Neural progenitor cell (in vitro differentiated cells): Measurements from ENCODE around the gene NFATC1. TPM values are rescaled to one million over a fixed set of nuclear protein-coding genes. Genes with fewer than 3 reads are reported as not detected.

ENCODE experiments used
- DNase-seq: peaks from one replicate; pipeline ENCODE4 v3.0.0-alpha.2; 2016; ENCODE audit warnings: low spot score
- H2AFZ ChIP-seq: fragments of 200-600 bp; sonication (generic); replicated peaks from 2 replicates; pipeline ENCODE4 v1.6.1; 2016; ENCODE audit warnings: antibody characterized with exemption
- H3F3A ChIP-seq: fragments of 200-600 bp; sonication (generic); 2 replicates; pipeline ENCODE4 v1.6.1; 2016; ENCODE audit warnings: antibody characterized with exemption, low read depth
- H3K27ac ChIP-seq: fragments of 200-600 bp; sonication (generic); 2 replicates; pipeline ENCODE4 v1.5.1; 2016; ENCODE audit warnings: mild to moderate bottlenecking
- H3K27me3 ChIP-seq: fragments of 200-600 bp; sonication (generic); 2 replicates; pipeline ENCODE4 v1.6.1; 2016; ENCODE audit warnings: mild to moderate bottlenecking, moderate library complexity
- H3K36me3 ChIP-seq: fragments of 200-600 bp; sonication (generic); 2 replicates; pipeline ENCODE4 v1.5.1; 2016
- H3K4me1 ChIP-seq: fragments of 200-600 bp; sonication (generic); 2 replicates; pipeline ENCODE4 v1.6.1; 2016; ENCODE audit warnings: mixed run types
- H3K4me2 ChIP-seq: fragments of 200-600 bp; sonication (generic); 2 replicates; pipeline ENCODE4 v1.6.1; 2016
- H3K4me3 ChIP-seq: fragments of 200-600 bp; sonication (generic); 2 replicates; pipeline ENCODE4 v1.5.1; 2016
- H3K79me2 ChIP-seq: fragments of 200-600 bp; sonication (generic); 2 replicates; pipeline ENCODE4 v1.6.1; 2016; ENCODE audit warnings: low read depth
- H3K9ac ChIP-seq: fragments of 200-600 bp; sonication (generic); 2 replicates; pipeline ENCODE4 v1.6.1; 2016
- H3K9me3 ChIP-seq: fragments of 200-600 bp; sonication (generic); 2 replicates; pipeline ENCODE4 v1.5.1; 2016; ENCODE audit warnings: low read depth
- H4K20me1 ChIP-seq: fragments of 200-600 bp; sonication (generic); 2 replicates; pipeline ENCODE4 v1.6.1; 2016; ENCODE audit warnings: low read depth
- H3K27ac Mint-ChIP-seq: 3 replicates; pipeline ENCODE4 v1.8.0; 2021; ENCODE audit warnings: mixed read lengths
- H3K27me3 Mint-ChIP-seq: 2 replicates; pipeline ENCODE4 v1.8.0; 2022; ENCODE audit warnings: low read depth, mild to moderate bottlenecking, inconsistent platforms, moderate library complexity, mixed read lengths; ENCODE audit not compliant: insufficient read depth
- H3K36me3 Mint-ChIP-seq: 3 replicates; pipeline ENCODE4 v1.8.0; 2021; ENCODE audit warnings: mixed read lengths
- H3K4me1 Mint-ChIP-seq: 3 replicates; pipeline ENCODE4 v1.8.0; 2021; ENCODE audit warnings: mixed read lengths
- H3K4me3 Mint-ChIP-seq: 3 replicates; pipeline ENCODE4 v1.8.0; 2021; ENCODE audit warnings: mild to moderate bottlenecking, moderate library complexity, mixed read lengths
- H3K9me3 Mint-ChIP-seq: 3 replicates; pipeline ENCODE4 v1.8.0; 2020; ENCODE audit warnings: mixed read lengths
- EZH2 ChIP-seq: fragments of 200-600 bp; sonication (generic); IDR thresholded peaks from 2 replicates; pipeline ENCODE4 v1.6.1; 2017; ENCODE audit warnings: antibody characterized with exemption, mild to moderate bottlenecking, moderate library complexity
- EZH2phosphoT487 ChIP-seq: fragments of 200-600 bp; sonication (generic); IDR thresholded peaks from 2 replicates; pipeline ENCODE4 v1.6.1; 2017; ENCODE audit warnings: antibody characterized with exemption
- total RNA-seq: library from RNA; depleted of rRNA; stranded (reverse); fragments of >200 nt; gene quantifications from 2 replicates; pipeline ENCODE4 v1.2.3, GENCODE V29; 2015; ENCODE audit warnings: low replicate concordance
- TF ChIP-seq, protein P1 (sequence below): fragments of 200-600 bp; sonication (generic); IDR thresholded peaks from 2 replicates; pipeline ENCODE4 v1.5.1; 2017; ENCODE audit warnings: antibody characterized with exemption, mild to moderate bottlenecking

NFATC1 gene
- total RNA-seq, 1 donor from 2014 or later: 2.3 TPM

DNA sequence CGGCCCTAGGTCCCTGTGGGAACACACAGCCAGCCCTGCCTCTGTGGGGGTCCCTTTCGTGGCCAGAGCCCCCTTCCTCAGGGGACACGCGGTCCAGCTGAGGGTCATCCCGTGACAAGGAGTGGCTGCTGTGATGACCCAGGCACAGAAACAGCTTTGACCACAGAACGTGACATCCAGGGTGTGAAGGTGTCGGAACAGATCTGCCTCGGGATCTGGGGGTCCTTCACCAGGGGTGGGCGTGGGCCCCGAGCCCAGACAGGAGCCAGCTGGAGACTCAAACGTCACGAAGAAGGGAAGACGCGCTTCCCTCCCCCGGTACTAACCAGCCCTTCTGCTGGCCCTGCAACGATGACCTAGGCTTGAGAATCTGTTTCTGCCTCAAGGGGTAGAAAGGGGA lies 75.9 kb downstream of the NFATC1 start:
- peaks cover 2% of the 10 kb centered on the region for H3K36me3 Mint-ChIP-seq

DNA sequence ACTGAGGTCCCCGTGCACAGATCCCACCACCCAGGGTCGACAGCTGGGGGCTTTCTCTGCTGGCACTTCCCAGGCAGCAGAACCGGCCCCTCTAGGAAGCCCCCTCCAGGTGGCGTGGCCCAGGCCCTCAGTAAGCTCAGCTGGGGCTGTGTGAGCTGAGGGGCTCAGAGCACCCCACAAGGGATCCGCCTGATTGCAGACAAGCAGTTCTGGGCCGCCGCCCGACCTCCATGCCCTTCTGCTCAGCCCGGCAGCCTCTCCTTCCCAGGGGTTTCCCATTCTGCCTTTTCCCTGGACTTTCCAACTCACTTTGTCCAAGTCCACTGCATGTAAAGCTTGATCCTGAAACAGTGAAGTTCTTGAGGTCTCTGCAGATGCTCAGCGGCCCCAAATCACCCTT lies 76.4 kb downstream of the NFATC1 start:
- H3K36me3 ChIP-seq: no peaks in the 10 kb centered on the region
- H3K4me3 ChIP-seq: no peak overlapping the region
- H3K4me1 Mint-ChIP-seq: peaks cover 21% of the 10 kb centered on the region
- no peak overlapping the region for H2AFZ ChIP-seq
- H3K27ac ChIP-seq: no peak overlapping the region
- H3K79me2 ChIP-seq: no peaks in the 10 kb centered on the region
- peaks cover 3% of the 10 kb centered on the region for H3K27me3 Mint-ChIP-seq
- DNase-seq: no peak
- TF ChIP-seq EZH2: no peak
- TF ChIP-seq EZH2phosphoT487: no peak
- TF ChIP-seq, protein P1, sequence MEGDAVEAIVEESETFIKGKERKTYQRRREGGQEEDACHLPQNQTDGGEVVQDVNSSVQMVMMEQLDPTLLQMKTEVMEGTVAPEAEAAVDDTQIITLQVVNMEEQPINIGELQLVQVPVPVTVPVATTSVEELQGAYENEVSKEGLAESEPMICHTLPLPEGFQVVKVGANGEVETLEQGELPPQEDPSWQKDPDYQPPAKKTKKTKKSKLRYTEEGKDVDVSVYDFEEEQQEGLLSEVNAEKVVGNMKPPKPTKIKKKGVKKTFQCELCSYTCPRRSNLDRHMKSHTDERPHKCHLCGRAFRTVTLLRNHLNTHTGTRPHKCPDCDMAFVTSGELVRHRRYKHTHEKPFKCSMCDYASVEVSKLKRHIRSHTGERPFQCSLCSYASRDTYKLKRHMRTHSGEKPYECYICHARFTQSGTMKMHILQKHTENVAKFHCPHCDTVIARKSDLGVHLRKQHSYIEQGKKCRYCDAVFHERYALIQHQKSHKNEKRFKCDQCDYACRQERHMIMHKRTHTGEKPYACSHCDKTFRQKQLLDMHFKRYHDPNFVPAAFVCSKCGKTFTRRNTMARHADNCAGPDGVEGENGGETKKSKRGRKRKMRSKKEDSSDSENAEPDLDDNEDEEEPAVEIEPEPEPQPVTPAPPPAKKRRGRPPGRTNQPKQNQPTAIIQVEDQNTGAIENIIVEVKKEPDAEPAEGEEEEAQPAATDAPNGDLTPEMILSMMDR: no peak
- H3K9me3 Mint-ChIP-seq: no peaks in the 10 kb centered on the region
- peaks cover 2% of the 10 kb centered on the region for H3K36me3 Mint-ChIP-seq
- H3K4me2 ChIP-seq: no peak overlapping the region
- no peak overlapping the region for H3K4me3 Mint-ChIP-seq
- H3K4me1 ChIP-seq: peaks cover 9% of the 10 kb centered on the region
- H3K27me3 ChIP-seq: no peaks in the 10 kb centered on the region
- no peaks in the 10 kb centered on the region for H3F3A ChIP-seq
- no peak overlapping the region for H3K27ac Mint-ChIP-seq
- H3K9me3 ChIP-seq: no peaks in the 10 kb centered on the region
- no peaks in the 10 kb centered on the region for H4K20me1 ChIP-seq
- H3K9ac ChIP-seq: no peak overlapping the region

More for the DNA sequence above, 75.9 kb downstream of the NFATC1 start:
- TF ChIP-seq EZH2 (no peak), EZH2phosphoT487 (no peak)
- TF ChIP-seq, protein P1: no peak
- H3K4me1 Mint-ChIP-seq: peaks cover 21% of the 10 kb centered on the region
- H3K9me3 ChIP-seq: no peaks in the 10 kb centered on the region
- DNase-seq: no peak
- H3F3A ChIP-seq: no peaks in the 10 kb centered on the region
- H3K9ac ChIP-seq: no peak overlapping the region
- H3K27ac Mint-ChIP-seq: no peak overlapping the region
- H3K79me2 ChIP-seq: no peaks in the 10 kb centered on the region
- no peak overlapping the region for H2AFZ ChIP-seq
- peaks cover 9% of the 10 kb centered on the region for H3K4me1 ChIP-seq
- no peaks in the 10 kb centered on the region for H3K36me3 ChIP-seq
- no peak overlapping the region for H3K4me3 Mint-ChIP-seq
- H3K27me3 Mint-ChIP-seq: peaks cover 4% of the 10 kb centered on the region
- no peaks in the 10 kb centered on the region for H4K20me1 ChIP-seq
- no peaks in the 10 kb centered on the region for H3K9me3 Mint-ChIP-seq
- no peaks in the 10 kb centered on the region for H3K27me3 ChIP-seq
- H3K4me3 ChIP-seq: no peak overlapping the region
- H3K4me2 ChIP-seq: no peak overlapping the region
- no peak overlapping the region for H3K27ac ChIP-seq

DNA sequence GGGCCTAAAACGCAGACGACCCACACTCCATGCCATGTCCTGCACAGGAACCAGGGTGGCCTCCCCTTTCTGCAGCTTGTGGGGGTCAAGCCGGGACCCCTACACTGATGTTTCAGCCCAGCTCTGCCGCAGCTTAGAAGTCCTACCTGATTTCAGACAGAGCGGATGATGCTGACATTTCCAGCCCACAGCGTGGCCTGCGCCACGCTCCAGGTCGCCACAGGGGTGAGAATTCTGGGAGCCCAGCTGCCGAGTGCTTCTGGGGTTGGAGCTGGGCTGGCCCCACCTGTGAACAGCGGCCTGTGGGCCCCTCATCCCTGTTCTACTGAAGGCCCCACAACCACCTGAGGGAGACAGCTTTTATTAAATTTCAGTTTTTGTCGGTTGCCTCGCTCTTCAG lies 77.2 kb downstream of the NFATC1 start:
- Histone ChIP-seq H3K4me1 (peaks cover 9% of the 10 kb centered on the region), H3K4me2 (no peak overlapping the region), H3K27ac (no peak overlapping the region), H3F3A (no peaks in the 10 kb centered on the region), H3K79me2 (no peaks in the 10 kb centered on the region), H3K9me3 (no peaks in the 10 kb centered on the region), H3K4me3 (no peak overlapping the region), H4K20me1 (no peaks in the 10 kb centered on the region), H2AFZ (no peak overlapping the region), H3K36me3 (no peaks in the 10 kb centered on the region), H3K27me3 (no peaks in the 10 kb centered on the region), H3K9ac (no peak overlapping the region)
- no peak for DNase-seq
- Mint-ChIP-seq H3K9me3 (no peaks in the 10 kb centered on the region), H3K27ac (no peak overlapping the region), H3K4me1 (peaks cover 24% of the 10 kb centered on the region), H3K36me3 (peaks cover 2% of the 10 kb centered on the region), H3K27me3 (peaks cover 6% of the 10 kb centered on the region), H3K4me3 (no peak overlapping the region)
- TF ChIP-seq, protein P1: no peak
- TF ChIP-seq EZH2 (no peak), EZH2phosphoT487 (no peak)
